Activated CD4-positive, alpha-beta T cell treated with anti-CD3 and anti-CD28 coated beads for 4 hours (primary cell): Measurements from ENCODE around the gene LLGL1.
A peak's percentile ranks its signal among the peaks of the same experiment; 100 is the strongest.

ENCODE experiments used
- DNase-seq, 2 donors: peaks; one replicate each; pipeline ENCODE4 v3.0.0-alpha.2; 2020

Gene LLGL1

DNA sequence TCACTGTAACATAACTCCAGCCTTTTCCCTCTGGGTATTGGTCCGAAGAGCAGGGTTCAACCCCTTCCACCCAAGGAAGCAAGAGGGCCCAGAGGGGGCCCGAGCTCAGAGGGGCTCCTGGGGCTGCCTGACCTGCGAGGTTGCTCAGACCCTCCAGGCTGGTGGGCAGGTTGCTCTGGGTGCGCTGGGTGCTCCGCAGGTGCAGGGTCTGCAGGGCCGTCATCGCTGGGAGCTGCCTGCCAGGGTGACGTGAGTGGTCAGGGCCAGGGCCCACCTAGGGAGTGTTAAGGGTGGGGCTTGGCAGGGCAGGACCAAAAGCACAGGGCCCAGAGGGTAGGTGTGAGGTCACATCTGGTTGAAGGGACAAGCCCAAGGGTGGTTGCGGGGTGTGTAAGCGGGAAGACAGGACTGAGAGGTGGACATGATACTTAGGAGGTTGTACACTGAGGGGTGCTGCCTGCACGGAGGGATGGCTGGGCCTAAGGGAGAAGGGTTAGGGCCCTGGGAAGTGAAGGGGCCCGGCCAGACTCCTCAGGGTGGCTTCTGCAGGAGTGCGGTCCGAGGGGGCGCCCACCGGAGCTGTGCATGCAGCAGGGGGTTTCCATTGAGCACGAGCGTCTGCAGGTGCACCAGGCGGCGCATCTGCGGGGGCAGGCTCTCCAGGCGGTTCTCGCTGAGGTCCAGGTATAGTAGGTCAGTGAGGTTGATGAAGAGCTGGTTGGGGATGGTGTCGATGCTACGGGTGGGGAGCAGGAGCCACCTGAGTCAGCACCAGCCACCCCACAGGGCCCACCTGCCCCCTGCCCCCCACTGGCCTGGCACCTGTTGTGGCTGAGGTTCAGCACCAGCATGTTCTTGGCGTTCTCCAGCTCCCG lies 28.7 kb downstream of the LLGL1 start:
- DNase-seq: no peak

DNA sequence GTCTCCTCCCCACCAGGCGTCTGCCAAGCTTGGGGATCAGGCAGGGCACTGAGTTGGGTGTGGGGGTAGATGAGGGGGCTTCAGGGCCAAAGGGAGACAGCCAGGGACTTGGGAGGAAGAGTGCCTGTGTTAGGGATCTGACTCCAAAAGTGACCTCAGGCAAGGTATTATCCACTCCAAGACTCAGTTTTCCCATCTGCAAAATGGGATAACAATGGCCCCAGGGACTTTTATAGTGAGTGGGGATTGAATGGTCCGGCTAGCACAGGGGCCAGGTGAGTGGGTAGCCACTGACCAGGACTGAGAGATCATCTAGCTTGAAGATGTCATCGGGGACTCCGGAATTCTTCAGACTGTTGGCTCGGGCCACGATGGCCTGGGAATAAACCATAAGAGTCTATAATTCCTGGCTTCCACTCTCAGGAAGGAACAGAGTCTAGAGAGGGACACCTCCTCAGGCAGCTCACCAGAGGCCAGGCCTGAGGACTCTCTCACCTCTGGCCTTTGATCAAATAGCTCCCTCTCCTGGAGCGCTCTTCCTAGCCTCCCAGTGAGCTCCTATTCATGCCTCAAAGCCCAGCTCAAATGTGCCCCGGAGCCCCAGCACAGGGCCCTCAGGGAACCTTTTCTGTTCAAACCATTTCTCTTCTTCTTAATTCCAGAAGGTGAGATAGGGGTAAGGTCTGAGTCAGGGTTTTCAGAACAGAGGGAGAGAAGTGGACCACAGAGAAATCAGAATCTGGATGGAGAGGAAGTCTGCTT lies 29.6 kb downstream of the LLGL1 start:
- DNase-seq: no peak

DNA sequence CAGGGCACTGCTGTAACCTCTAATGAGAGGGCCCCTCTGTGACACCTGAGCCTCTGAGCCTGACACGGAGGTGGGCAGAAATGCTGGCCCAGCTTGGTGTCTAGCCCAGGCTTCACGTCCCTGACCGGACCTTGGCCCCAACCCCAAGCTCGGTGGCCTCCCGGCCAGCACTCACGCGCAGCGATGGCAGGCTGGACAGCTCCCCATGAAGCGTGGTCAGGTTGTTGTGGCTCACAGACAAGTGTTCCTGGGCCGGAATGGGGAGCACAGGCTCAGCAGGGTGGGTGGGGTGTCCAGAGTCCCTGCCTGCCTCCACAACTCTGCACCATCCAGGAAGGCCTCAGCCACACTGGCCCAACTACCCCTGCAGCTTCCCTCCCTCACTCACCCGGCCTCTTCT lies 30.9 kb downstream of the LLGL1 start:
- no peak for DNase-seq

DNA sequence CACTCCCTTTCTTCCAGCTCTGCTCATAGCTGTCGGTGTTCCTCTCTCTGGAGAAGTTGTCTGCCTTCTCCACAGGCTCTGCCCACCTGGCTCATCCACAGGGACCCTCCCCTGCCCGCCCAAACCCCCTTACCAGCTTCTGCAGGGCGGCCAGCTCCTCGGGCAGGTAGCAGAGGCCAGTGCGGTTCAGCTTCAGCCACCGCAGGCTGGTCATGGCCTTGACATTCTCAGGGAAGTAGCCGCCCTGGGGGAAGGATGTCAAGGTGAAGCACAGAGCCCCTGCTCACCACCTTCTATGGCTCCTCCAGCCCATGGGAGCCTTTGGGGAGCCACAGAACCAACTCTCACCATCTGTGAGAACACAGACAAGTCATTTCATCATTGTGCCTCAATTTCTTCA lies 31.3 kb downstream of the LLGL1 start:
- DNase-seq: no peak

DNA sequence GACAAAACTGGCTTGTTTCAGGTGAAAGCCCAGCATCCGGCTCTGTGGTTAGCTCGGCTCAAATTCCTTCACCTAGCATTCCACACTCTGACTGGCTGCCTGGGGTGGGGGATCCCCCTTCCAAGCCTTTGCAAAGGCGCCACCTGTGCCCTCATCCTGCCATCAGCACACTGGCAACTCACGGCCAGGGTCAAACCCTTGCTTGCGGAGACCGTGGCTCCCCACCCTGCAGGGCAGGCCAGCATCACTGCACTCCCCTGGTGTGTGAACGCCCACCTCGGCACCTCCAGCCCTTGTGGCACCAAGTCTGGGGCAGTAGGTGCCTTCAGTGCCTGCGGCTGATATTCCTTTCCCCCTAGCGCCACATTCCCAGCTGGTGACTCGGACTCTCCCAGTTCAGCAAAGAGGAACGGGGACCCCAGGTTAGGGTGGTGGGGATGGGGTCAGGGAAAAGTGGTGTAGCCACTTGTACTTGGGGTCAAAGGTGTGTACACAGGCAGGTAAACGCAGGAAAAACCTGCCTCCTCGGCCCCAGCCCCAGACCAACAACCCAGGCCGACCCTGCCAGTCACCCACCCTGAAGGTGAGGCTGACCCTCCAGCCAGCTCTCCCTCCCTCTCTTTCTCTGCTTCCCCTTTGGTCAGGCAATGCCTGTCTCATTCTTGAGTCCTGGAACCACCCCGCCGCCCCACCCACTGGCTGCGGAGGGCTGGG lies 32.0 kb downstream of the LLGL1 start:
- no peak for DNase-seq

DNA sequence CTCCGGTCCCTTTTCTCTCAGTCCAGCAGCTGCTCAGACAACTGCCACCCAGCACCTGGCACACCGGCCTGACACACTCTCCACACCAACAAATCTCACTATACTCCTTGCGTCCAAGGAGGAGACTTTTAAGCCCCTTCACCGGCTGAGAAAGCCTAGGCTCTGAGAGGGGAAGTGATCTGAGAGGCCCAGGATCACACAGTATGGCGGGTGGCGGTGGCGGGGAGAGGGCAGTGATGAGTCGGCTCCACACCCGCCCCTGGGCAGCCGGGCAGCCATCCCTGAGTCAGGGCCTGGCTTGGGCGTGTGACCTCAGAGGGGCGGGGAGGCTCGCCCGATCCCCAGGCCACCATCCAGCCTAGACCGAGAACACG lies 32.5 kb downstream of the LLGL1 start:
- peak in 1 of 2 donors; percentile 34 for DNase-seq

DNA sequence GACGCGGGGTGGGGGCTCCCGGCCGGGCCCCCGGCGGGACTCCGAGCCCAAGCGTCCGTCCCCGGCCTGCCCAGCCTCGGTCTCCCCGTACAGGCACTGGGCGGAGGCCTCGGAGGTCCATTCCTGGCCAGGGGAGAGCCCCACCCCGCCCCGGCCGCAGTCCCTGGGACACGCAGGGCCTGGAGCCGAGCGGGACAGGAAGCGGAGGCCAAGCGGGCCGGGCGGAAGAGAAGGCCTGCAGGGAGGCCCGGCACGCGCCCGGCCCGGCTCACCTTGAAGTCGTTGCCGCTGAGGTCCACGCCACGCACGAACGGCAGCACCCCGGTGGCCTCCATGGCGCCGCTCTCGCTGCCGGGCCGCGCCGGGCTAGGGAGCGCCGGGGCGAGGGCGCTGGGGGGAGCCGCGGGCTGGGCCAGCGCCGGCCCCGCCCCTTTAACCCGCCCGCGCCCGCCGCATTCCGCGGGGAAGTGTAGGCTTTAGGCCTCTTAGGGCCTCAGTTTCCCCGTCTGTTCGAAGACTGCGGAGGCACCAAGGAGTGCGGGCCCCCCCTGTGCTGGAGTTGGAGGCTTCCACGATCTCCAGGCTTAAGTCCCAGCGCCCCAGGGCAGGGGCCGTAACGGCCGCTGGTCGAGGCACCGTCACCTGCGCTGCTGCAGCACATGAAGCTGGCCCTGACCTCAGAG lies 33.1 kb downstream of the LLGL1 start, which contains the start of gene FLII:
Gene FLII, minus strand, starts transcription at position 383 of the 683 bp plus-strand sequence. Its CDS starts 48 bp downstream, at position 335.
- peak; percentile 49 to 50 for DNase-seq

DNA sequence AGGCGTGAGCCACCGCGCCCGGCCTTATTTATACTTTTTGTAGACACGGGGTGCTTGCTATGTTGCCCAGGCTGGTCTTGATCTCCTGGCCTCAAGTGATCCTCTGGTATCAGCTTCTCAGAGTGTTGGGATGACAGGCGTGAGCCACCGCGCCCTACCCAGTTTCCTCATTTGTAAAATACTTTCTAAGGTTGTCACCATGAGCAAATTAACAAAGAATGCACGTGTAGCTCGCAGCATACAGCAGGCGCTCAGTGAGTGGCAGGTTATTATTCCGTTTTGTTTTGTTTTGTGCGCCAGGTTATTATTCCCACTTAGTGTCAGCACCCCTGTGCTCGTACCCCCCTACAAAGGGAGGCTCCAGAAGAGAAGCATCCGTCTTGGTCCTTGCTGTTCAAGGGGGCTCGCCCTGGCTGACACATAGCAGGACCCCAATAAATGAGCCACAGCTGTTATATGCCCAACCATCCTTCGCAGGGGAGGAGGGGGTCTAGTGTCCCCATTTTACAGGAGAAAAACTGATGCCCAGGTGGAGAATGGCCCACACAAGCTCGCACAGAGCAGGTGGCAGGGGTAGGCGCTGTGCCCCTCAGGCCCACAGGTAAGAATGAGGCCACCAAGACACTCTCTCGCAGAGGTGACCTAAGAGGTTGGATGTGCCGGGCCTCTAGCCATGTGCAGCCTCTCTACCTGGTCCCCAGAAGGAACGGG lies 34.3 kb downstream of the LLGL1 start:
- no peak for DNase-seq

DNA sequence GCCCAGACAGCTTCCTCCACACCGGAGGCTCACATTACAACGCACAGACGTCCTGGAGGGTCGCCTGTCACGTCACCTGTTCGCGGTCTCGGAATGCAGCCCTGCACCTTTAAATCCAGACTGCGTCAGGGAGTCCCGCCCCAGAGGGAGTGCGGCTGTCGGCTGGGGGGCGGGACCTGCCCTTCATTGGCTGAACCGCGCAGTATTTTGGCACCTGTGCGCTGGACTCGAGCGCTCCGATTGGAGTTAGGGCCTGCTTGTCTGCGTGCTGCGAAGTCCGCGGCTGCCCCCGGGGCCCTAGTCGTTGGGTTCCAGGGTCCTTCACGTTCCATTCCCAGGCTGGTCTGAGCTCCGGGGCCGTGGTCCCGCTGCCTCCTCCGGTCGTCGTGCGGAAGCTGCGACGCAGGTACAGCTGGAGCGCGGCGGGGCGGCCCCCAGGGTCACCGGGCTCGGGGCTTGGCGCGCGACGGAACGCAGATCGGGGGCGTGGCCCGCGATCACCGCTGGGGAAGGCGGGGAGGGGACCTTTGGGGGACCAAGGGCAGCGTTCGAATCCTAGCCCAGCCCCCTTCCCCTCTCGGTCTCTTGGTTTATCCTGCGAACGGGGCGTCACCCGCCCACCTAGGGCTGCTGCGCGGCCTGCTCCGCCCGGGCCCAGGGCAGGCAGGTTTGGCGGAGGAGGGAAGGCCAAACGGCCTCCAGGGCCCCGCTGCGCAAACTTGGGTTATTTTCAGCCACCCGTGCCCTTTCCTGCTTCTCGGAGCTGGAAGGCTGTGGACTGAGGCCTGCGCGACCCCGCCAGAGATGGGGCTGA lies 35.1 kb downstream of the LLGL1 start, which contains the start of gene MIEF2:
Gene MIEF2, plus strand, starts transcription at position 331 of the 814 bp plus-strand sequence. CDS start 2,059 bp downstream, outside the sequence.
- DNase-seq: peak; percentile 91

DNA sequence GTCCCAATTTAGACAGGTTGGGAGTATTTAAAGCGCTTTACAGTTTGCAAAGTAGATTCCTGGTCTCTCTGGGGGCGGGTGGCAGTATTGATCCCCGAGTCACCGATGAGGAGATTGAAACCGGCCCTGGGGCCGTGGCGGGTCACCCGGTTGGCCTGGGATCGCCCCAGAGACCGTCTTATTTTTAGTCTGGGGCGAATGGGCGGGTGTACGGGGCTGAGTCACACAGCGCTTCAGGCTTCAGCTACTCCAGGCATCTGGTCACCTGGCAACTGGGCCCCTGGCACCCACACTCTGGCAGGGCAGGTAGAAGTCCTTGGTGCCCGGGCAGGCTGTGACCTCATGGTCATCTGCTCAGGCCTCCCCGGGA lies 35.7 kb downstream of the LLGL1 start:
- peak in 1 of 2 donors; percentile 27 for DNase-seq

DNA sequence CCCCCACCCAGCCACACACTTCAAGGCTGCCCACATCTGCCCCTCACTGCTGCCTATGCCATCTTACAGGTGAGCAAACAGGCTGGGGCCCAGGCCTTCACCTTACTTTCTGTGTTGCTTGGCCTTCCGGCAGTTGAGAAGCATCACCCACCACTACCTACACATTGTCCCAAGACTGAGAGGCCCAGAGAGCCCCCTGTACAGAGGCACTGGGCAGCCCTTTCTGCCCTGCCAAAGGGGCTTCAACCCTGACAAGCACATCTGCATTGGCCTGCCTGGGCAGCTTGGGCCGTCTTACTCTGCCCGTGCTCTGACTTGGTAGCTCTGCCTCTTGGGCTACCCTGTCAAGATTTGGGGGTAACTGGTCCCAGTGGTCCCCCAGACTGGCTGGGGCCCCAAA lies 36.2 kb downstream of the LLGL1 start:
- no peak for DNase-seq

DNA sequence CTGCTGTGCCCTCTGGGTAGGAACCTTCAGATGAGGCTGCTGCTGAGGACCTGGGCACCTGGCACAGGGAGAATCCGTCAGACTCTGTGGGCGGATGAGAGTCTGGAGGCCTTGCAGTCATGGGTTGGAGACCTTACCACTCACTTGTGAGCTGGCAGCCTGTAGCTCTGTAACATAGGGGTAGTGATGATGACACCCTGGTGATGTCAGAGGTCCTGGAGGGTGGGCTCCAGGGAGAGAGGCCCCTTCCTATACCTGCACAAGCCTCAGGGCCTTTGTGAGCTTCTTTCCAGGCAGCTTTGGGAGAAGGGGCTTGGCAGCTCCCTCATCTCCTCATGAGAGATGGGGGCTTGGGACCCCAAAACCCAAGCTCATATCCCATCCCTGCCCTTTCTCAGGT lies 36.7 kb downstream of the LLGL1 start:
- DNase-seq: no peak

DNA sequence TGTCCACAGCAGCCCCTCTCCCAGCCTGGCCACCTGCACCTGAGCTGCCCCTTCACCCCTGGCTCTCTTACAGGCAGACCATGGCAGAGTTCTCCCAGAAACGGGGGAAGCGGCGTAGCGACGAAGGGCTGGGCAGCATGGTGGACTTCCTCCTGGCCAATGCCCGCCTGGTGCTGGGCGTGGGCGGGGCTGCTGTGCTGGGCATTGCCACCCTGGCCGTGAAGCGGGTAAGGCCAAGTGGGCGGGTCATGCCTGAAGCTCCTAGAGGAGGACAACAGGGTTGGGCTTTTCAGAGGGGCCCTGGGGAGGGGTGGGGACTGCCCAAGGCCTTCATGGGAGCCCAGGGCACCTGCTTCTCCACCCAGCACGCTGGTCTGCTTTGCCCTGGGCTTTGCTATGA lies 37.2 kb downstream of the LLGL1 start:
- DNase-seq: no peak

DNA sequence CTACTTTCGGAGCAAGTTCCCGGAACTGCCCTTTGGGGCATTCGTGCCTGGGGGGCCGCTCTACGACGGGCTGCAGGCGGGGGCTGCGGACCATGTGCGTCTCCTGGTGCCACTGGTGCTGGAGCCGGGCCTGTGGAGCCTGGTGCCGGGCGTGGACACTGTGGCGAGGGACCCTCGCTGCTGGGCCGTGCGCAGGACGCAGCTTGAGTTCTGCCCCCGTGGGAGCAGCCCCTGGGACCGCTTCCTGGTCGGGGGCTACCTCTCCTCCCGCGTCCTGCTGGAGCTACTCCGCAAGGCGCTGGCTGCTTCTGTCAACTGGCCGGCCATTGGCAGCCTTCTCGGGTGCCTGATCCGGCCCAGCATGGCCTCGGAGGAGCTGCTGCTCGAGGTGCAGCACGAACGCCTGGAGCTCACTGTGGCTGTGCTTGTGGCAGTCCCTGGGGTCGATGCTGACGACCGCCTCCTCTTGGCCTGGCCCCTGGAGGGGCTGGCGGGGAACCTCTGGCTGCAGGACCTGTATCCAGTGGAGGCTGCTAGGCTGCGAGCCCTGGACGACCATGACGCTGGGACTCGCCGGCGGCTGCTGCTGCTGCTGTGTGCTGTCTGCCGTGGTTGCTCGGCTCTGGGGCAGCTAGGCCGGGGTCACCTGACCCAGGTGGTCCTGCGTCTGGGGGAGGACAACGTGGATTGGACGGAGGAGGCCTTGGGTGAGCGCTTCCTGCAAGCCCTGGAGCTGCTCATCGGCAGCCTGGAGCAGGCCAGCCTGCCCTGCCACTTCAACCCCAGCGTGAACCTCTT lies 38.6 kb downstream of the LLGL1 start:
- no peak for DNase-seq

DNA sequence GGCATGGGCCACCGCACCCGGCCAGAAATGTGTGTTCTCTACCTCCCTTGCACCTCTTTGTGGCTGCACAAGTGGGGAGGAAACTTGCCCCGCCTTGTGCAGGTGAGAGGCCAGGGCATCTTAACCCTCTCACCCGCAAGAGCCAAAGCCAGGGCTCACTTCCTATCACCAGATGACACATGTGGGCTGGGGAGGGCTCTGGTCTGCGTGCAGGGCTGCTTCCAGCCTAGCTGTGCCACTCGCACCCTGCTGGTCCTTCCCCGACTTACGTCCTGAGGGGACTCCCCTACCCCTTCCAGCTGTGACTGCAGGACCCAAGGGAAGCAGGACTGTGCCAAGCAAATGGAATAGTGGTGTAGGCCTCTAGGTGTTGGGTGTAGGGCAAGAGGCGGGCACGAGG lies 41.9 kb downstream of the LLGL1 start:
- no peak for DNase-seq

DNA sequence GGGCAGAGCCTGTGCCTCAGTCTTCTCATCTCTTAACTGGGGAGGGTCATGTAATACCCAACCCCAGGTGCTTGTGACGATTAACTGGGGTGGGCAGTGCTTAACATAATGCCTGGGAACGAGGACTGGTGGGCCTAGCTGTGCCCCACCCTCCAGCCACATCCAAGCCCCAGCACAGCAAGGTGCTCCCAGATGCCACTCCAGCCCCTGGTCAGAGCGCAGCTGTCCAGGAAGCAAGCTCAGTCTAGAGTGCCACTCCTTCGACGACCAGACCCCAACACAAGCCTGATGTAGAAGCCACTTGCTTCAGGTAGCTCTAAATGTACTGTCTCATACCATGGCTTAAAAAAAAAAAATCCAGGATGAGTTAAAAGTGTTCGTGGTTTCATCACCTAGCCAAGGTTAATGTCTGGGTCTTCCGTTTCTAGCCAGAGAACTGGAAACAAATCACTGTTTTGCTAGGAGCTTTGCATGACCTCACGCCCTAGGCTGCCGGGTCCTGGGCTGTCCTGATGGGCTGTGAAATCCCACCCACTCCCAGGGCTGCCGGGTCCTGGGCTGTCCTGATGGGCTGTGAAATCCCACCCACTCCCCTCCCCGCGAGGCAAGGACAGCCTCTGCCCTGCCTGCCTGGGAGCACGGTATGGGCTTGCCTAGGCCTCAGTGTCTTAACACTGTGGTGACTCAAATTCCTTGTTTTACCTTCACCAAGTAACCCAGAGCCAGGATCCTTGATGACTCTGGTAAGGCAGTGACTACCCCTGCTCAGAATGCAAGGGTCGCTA lies 42.7 kb downstream of the LLGL1 start:
- DNase-seq: no peak

DNA sequence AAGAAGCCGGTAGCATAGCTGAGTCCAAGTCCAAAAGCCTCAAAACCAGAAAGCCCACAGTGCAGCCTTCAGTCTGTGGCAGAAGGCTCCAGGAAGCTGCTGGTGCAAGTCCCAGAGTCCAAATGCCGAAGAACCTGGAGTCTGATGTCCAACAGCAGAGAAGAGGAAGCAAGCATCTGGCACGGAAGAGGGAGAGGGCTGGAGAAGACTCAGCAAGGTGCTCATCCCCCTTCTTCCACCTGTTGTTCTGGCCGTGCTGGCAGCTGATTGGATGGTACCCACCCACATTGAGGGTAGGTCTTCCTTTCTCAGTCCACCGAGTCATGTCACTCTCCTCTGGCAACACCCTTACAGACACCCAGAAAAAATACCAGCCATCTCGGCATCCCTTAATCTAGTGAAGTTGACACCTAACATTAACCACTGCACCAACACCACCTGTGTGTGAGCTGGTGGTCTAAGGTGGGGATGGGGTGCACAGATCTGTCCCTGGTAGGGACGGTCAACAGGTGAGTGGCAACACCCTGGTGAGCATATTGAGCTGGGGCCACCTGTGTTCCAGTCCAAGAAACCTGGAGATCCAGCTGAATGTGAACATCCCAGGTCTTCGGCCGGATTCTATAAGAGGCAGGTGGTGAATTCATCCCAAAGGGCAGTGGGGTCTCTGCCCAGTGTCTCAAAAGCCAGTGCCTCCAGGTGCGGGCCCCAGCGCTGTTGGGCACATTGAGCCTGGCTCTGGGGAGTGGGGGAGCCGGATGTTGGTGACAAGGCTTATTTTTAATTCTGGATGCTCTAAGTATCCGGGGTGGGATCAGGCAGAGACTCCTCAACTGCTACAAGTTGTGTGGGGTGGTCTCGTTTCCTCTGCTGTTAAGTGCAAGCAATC lies 44.9 kb downstream of the LLGL1 start:
- no peak for DNase-seq

DNA sequence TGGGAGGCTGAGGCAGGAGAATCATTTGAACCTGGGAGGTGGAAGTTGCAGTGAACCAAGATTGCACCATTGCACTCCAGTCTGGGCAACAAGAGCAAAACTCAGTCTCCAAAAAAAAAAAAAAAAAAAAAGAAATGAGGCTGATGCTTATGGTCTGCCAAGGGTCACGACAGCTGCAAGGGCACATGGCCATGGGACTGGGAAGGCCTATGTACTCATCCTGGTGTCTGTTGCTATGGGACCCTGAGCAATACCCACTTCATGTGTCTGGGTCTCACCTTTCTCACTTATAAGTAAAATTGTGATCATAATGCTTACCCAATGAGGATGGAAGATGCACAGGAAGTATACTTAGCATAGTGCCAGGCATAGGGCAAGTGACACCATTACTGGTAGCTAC lies 51.6 kb downstream of the LLGL1 start:
- no peak for DNase-seq
